Measurements from ENCODE around the gene PHC3. TPM values are rescaled to one million over a fixed set of nuclear protein-coding genes. Genes with fewer than 3 reads are reported as not detected.

Gene PHC3
- total and polyA plus RNA-seq, 10 donors = 4.9 to 130 (median 92.8) TPM

- no peak for DNase-seq
- peaks cover 0 to 15% (median 5%) of the 10 kb centered on the region in 6 donors for H3K4me1 ChIP-seq
- peak overlapping the region in 1 of 8 donors; percentile 23 for H3K27ac ChIP-seq
- H3K27me3 ChIP-seq (replicated peaks in 1 of 7) = no peaks in the 10 kb centered on the region
- TF ChIP-seq CTCF (IDR thresholded peaks at IDR 0.05 in 8 of 11, conservative IDR thresholded peaks at IDR 0.05 in 3 of 11) = no peak
- TF ChIP-seq POLR2A (IDR thresholded peaks at IDR 0.05) = no peak
- H3K36me3 ChIP-seq = peaks cover 0 to 100% (median 48%) of the 10 kb centered on the region in 6 donors
- intact Hi-C loops (cut with DNase I; ENCODE audit: low total_unique reads) = no loop called here
- no peaks in the 10 kb centered on the region for H3K9me3 ChIP-seq
- 67 to 80% (median 70%) methylated on average over 2 of the region's 2 CpGs for WGBS, 5 donors
- no peak overlapping the region for H3K4me3 ChIP-seq
These were observed 71.8 kb downstream of the PHC3 start for GRCh38 chr3:170109579-170110293.

- peaks cover 0 to 15% (median 5%) of the 10 kb centered on the region in 6 donors for H3K4me1 ChIP-seq
- intact Hi-C loops (cut with DNase I; ENCODE audit: low total_unique reads) = no loop called here
- no peaks in the 10 kb centered on the region for H3K9me3 ChIP-seq
- peak overlapping the region in 1 of 8 donors; percentile 23 for H3K27ac ChIP-seq
- DNase-seq = no peak
- 90 to 95% (median 94%) methylated on average over 3 of the region's 3 CpGs for WGBS, 5 donors
- peaks cover 0 to 99% (median 43%) of the 10 kb centered on the region in 6 donors for H3K36me3 ChIP-seq
- H3K4me3 ChIP-seq = no peak overlapping the region
- H3K27me3 ChIP-seq (replicated peaks in 1 of 7) = no peaks in the 10 kb centered on the region
- TF ChIP-seq POLR2A (IDR thresholded peaks at IDR 0.05) = no peak
- no peak for TF ChIP-seq POLR2AphosphoS5 (IDR thresholded peaks at IDR 0.05)
These were observed 72.6 kb downstream of the PHC3 start for GRCh38 chr3:170108955-170109354.

GRCh38 chr3:170107941-170108340 is 73.6 kb downstream of the PHC3 start:
- DNase-seq = no peak
- Histone ChIP-seq H3K9me3 (no peaks in the 10 kb centered on the region), H3K36me3 (peaks cover 0 to 99% (median 42%) of the 10 kb centered on the region in 6 donors), H3K27me3 (replicated peaks in 1 of 7) (no peaks in the 10 kb centered on the region), H3K27ac (peak overlapping the region in 1 of 8 donors; percentile 23), H3K4me3 (no peak overlapping the region), H3K4me1 (peaks cover 0 to 15% (median 5%) of the 10 kb centered on the region in 6 donors)
- TF ChIP-seq POLR2A (IDR thresholded peaks at IDR 0.05) = no peak
- no peak for TF ChIP-seq CTCF (IDR thresholded peaks at IDR 0.05 in 8 of 11, conservative IDR thresholded peaks at IDR 0.05 in 3 of 11)
- no peak for TF ChIP-seq POLR2AphosphoS5 (IDR thresholded peaks at IDR 0.05)
- WGBS, 5 donors = 95 to 100% (median 96%) methylated on average over 1 of the region's 1 CpG
- intact Hi-C loops (cut with DNase I; ENCODE audit: low total_unique reads) = no loop called here

- H3K36me3 ChIP-seq = peaks cover 0 to 100% (median 53%) of the 10 kb centered on the region in 6 donors
- no peak overlapping the region for H3K4me3 ChIP-seq
- no peak for DNase-seq
- WGBS, 5 donors = 97 to 99% (median 97%) methylated on average over 8 of the region's 8 CpGs
- no peak overlapping the region for H3K27ac ChIP-seq
- no peaks in the 10 kb centered on the region for H3K9me3 ChIP-seq
- H3K4me1 ChIP-seq = no peaks in the 10 kb centered on the region
- no peaks in the 10 kb centered on the region for H3K27me3 ChIP-seq (replicated peaks in 1 of 7)
- TF ChIP-seq POLR2A (IDR thresholded peaks at IDR 0.05) (no peak), CTCF (IDR thresholded peaks at IDR 0.05 in 8 of 11, conservative IDR thresholded peaks at IDR 0.05 in 3 of 11) (no peak), POLR2AphosphoS5 (IDR thresholded peaks at IDR 0.05) (no peak)
- intact Hi-C loops (cut with DNase I; ENCODE audit: low total_unique reads) = no loop called here
These were observed 79.1 kb downstream of the PHC3 start for GRCh38 chr3:170102431-170102830.

All from spleen (tissue), 11 donors.